ENCODE measurements around the gene SLC13A2. TPM values are rescaled to one million over a fixed set of nuclear protein-coding genes. Genes with fewer than 3 reads are reported as not detected.

The SLC13A2 gene
- total and polyA plus RNA-seq, 12 donors: 0.03 to 1.6 (median 0.05) TPM; not detected in 9

- Histone ChIP-seq H3K4me1 (replicated peaks in 1 of 2) (no peaks in the 10 kb centered on the region), H3K9me3 (replicated peaks in 1 of 3) (no peaks in the 10 kb centered on the region), H3K36me3 (replicated peaks in 1 of 2) (no peaks in the 10 kb centered on the region), H3K27me3 (peaks cover 5% of the 10 kb centered on the region), H3K4me3 (no peak overlapping the region), H3K27ac (no peak overlapping the region)
- no peak for DNase-seq
- TF ChIP-seq POLR2A (IDR thresholded peaks at IDR 0.05): no peak
- TF ChIP-seq CTCF (IDR thresholded peaks at IDR 0.05): no peak
- 55 to 76% (median 70%) methylated on average over 4 to 13 of the region's 13 CpGs for WGBS, 4 donors
- intact Hi-C loops (cut with DNase I): no loop called here
These were observed 27.4 kb downstream of the SLC13A2 start for GRCh38 chr17:28500712-28501379.

GRCh38 chr17:28501421-28502284 lies 28.2 kb downstream of the SLC13A2 start:
- DNase-seq: no peak
- WGBS, 4 donors: 70 to 79% (median 75%) methylated on average over 3 of the region's 3 CpGs
- intact Hi-C loops (cut with DNase I): no loop called here

GRCh38 chr17:28503420-28503819 lies 30.0 kb downstream of the SLC13A2 start:
- 60 to 74% (median 69%) methylated on average over 3 of the region's 3 CpGs for WGBS, 4 donors
- intact Hi-C loops (cut with DNase I): no loop called here
- no peaks in the 10 kb centered on the region for H3K36me3 ChIP-seq (replicated peaks in 1 of 2)

More at GRCh38 chr17:28501421-28502284, 28.2 kb downstream of the SLC13A2 start:
- peaks cover 4% of the 10 kb centered on the region for H3K27me3 ChIP-seq
- no peak overlapping the region for H3K4me3 ChIP-seq
- no peaks in the 10 kb centered on the region for H3K4me1 ChIP-seq (replicated peaks in 1 of 2)
- no peaks in the 10 kb centered on the region for H3K9me3 ChIP-seq (replicated peaks in 1 of 3)
- no peak for TF ChIP-seq POLR2A (IDR thresholded peaks at IDR 0.05)
- H3K36me3 ChIP-seq (replicated peaks in 1 of 2): no peaks in the 10 kb centered on the region
- no peak overlapping the region for H3K27ac ChIP-seq

GRCh38 chr17:28505986-28506665 lies 32.7 kb downstream of the SLC13A2 start, which contains the start of gene FOXN1:
TSS of gene FOXN1 (plus strand) at chr17:28506348. CDS start at chr17:28523970, 17,622 bp downstream.
- 75 to 83% (median 78%) methylated on average over 4 to 28 of the region's 28 CpGs for WGBS, 4 donors
- H3K4me1 ChIP-seq (replicated peaks in 1 of 2): no peaks in the 10 kb centered on the region
- H3K4me3 ChIP-seq: no peak within 1 kb of the TSS
- no peaks in the 10 kb centered on the region for H3K9me3 ChIP-seq (replicated peaks in 1 of 3)
- TF ChIP-seq POLR2A (IDR thresholded peaks at IDR 0.05) (no peak), CTCF (IDR thresholded peaks at IDR 0.05) (no peak)
- no peak within 1 kb of the TSS for H3K27ac ChIP-seq
- H3K36me3 ChIP-seq (replicated peaks in 1 of 2): no peaks in the 10 kb centered on the region
- H3K27me3 ChIP-seq: peaks cover 25% of the 10 kb centered on the region
- intact Hi-C loops (cut with DNase I): no loop called here
- DNase-seq: no peak

More at GRCh38 chr17:28503420-28503819, 30.0 kb downstream of the SLC13A2 start:
- no peak for DNase-seq
- Histone ChIP-seq H3K4me1 (replicated peaks in 1 of 2) (no peaks in the 10 kb centered on the region), H3K9me3 (replicated peaks in 1 of 3) (no peaks in the 10 kb centered on the region), H3K4me3 (no peak overlapping the region), H3K27me3 (peaks cover 19% of the 10 kb centered on the region), H3K27ac (no peak overlapping the region)
- no peak for TF ChIP-seq POLR2A (IDR thresholded peaks at IDR 0.05)
- TF ChIP-seq CTCF (IDR thresholded peaks at IDR 0.05): no peak

Measured in adrenal gland (tissue), 12 donors.